ENCODE results near the gene ZNF202.

Gene ZNF202

DNA sequence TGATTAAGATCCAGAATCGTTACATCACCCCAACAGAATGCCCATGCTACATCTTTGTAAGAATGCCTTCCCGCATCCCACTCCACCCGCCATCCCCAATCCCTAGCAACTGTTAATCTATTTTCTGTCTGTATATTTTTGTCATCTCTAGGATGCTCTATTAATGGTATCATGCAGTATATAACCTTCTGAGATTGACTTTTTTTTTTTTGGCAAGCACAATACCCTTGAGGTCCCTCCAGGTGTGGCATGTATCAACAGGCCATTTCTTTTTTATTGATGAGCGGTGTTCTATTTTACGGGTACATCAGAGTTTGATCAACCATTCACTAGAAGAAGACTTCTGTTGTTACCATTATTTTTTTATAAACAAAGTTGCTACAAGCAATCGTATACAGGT, 56.9 kb downstream of the ZNF202 start:
- H3K4me3 ChIP-seq (ENCODE audit: low read depth, low read length) = no peak overlapping the region

DNA sequence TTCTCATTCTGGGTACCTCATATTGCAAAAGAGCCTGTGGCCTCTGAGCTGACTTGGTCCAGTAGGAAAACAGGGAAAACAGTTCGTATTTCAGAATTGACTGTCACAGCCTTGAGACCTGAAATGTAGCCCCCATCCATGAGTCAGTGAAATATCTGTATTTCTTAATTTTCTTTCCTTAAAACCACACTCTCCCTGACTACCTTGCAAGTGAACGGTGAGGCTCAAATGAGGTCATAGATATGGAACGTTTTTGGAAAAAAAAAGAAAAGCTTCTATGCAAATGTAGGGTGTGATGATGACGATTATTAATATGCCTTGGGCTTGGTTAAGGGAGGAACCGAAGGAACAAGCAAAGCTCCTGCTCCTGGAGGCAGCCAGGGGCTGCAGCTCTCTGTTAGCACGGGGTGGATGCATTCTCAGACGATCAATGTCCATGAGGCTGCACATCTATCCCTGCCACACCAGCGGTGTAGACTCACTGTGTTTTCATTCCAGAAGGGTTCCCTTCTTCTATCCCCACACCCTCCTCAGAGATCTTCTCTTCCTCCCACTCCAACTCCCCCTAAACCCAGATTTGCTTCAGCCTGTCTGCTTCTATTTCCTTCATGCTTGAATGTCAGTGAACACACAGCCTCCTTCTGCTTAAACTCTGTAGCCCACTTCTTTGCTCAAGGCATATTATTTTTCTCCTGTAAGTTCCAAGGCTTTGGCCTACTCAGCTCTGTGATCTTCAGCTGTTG, 57.9 kb downstream of the ZNF202 start:
- H3K4me3 ChIP-seq (ENCODE audit: low read depth, low read length) = no peak overlapping the region

DNA sequence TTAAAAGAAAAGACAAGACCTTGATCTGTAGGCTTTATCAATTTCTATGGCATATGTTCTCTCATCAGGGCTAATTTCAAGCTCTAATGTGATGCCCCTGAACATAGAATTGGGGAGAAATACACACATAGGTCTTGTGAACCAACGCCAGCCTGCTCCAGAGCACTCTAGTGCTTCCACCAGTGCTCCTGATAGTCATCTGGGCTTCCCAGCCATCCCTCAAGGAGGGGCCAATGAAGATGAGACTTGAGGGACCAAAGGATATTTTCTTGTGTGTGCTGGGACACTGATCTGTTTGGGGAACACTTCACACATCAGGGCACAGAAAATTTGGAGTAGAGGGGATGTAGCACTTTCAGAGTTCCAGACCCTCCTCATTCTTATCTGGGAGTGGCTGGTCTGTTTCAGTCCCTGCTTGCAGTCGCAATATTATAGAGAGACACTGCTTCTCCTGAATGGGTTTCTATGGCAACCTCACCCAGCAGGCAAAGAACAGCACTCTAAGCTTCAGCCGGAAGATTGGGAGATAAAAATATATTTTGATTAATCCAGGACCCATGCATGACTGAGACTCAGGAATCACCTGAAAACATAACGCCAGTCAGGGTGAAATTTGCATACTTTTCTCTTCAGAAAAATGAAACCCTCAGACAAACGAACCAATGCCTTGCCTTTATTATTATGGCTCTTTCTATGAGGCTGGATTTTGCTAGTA, 58.6 kb downstream of the ZNF202 start:
- no peak overlapping the region for H3K4me3 ChIP-seq (ENCODE audit: low read depth, low read length)

DNA sequence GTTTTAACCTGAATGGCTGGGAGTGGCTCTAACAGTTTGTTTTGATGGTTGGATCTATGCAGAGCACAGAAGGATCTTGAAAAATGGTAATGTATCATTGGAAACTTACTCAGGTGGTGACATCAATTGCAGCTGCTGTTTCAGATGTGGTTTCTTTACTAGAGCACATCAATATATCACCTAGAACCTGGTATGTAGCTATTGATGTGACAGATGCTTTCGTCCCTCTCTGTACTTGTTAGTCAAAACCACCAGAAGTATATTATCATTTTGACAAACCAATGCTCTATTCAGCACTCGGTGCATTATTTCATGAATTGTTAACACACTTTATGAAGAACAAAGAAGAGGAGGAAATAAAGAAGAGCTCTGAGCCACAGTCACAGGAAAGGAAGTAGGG, 60.4 kb downstream of the ZNF202 start:
- no peak overlapping the region for H3K4me3 ChIP-seq (ENCODE audit: low read depth, low read length)

DNA sequence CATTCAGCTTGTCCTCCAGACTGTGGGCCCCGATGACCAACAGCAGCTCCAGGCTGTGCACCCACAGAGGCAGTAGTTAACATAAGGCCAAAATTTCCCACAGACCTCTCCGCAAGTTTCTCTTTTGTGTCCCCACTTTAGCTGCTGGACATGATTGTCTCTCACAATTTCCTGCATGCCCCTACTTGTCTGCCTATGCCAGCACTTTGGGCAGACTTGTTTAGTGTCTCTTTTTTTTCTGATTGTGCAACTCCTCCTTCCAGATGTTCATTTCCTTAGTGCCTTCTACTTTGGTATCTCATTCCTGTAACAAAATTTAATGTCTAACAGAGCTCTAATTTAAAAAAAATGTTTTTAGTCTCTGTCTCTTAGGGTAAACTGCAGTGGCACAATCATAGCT, 63.2 kb downstream of the ZNF202 start:
- H3K4me3 ChIP-seq (ENCODE audit: low read depth, low read length) = no peak overlapping the region

DNA sequence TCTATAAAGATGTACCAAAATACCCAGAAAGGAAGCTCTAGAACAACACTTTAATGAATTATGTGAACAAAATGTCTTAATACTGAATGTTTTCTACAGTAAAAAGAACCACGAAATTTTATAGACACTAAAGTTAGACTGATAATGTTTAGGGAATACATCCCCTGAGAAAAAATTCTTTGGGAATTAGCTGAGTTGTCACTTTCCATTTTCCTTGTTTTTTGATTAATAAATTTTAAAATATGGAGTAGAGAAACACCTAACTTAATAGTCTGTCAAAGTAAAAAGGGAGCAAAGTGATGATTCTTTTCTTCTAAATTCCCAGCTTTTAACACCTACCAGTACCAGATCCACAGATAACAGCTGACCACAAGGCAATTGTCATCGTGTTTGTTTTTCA, 64.0 kb downstream of the ZNF202 start:
- H3K4me3 ChIP-seq (ENCODE audit: low read depth, low read length) = no peak overlapping the region

DNA sequence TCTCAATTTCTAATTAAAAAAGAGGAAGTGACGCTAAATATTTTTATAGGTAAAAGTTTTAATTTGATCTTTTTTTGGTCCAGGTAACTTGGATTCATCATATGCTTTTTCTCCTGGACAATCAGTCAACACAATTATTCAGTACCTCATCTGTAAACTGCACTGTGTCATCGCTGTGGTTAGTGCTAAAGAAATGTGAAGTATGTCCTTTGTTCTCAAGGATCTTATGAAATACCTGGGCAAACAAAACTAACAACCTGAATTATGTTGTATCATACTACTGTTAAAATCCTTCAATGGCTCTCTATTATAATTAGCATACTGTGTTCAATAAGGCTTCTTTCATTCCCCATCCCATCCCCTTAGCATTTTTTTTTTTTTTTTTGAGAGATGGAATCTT, 67.2 kb downstream of the ZNF202 start:
- no peak overlapping the region for H3K4me3 ChIP-seq (ENCODE audit: low read depth, low read length)

Data from iPS-11a (cell line).